Panc1 (cell line): ENCODE data around the gene DTNB. TPM values are rescaled to one million over a fixed set of nuclear protein-coding genes. Genes with fewer than 3 reads are reported as not detected.
"Not testable (repeated sequence)": the region's sequence is repeated elsewhere in the genome, so short reads cannot be mapped to it uniquely, and the experiment has no call there.

Experiments
- ATAC-seq: fragments of 200-7000 bp; cut with Tn5 transposase; 2 replicates; pipeline ENCODE4 v1.9.1; 2020; ENCODE audit warnings: mild to moderate bottlenecking, moderate library complexity
- BruUV-seq: library from RNA; stranded (reverse); fragments of 400-500 nt; replicated peaks from 2 replicates; lab custom pipeline; 2021; lab: Mats Ljungman, UMichigan
- CTCF ChIA-PET: fragments of 300-600 bp; sonication (Branson Sonifier 250); formaldehyde crosslinking; loops from one replicate; lab custom pipeline; 2022; ENCODE audit warnings: antibody characterized with exemption; lab: Charles Lee
- POLR2A ChIA-PET: fragments of 300-600 bp; sonication (Branson Sonifier 250); formaldehyde crosslinking; loops from one replicate; lab custom pipeline; 2022; ENCODE audit warnings: antibody characterized with exemption; lab: Charles Lee
- DNase-seq: peaks from one replicate; pipeline ENCODE4 v3.0.0-alpha.2; 2010; ENCODE audit warnings: low read depth, low spot score
- H3K27ac ChIP-seq: 2 replicates; pipeline ENCODE4 v1.5.1; 2011; ENCODE audit warnings: mild to moderate bottlenecking, low read length, inconsistent platforms
- H3K27me3 ChIP-seq: fragments of 200-500 bp; sonication (Bioruptor generic); 2 replicates; pipeline ENCODE4 v1.6.0; 2014; ENCODE audit warnings: low read length, inconsistent platforms; ENCODE audit not compliant: control insufficient read depth, insufficient read depth
- H3K36me3 ChIP-seq: fragments of 200-500 bp; sonication (Bioruptor generic); 2 replicates; pipeline ENCODE4 v1.5.1; 2014; ENCODE audit warnings: inconsistent platforms, mild to moderate bottlenecking, low read length, moderate library complexity; ENCODE audit not compliant: control insufficient read depth, insufficient read depth
- H3K4me1 ChIP-seq: 2 replicates; pipeline ENCODE4 v1.5.1; 2011; ENCODE audit warnings: inconsistent platforms, mild to moderate bottlenecking, low read length, moderate library complexity; ENCODE audit not compliant: control insufficient read depth, insufficient read depth
- H3K4me3 ChIP-seq, 2 experiments: 2 replicates each; pipeline ENCODE4 v1.5.1; 2011 to 2012; ENCODE audit warnings: low read depth in 2 of 2, low read length in 2 of 2, mild to moderate bottlenecking in 2 of 2, inconsistent platforms in 1 of 2, moderate library complexity in 1 of 2
- H3K9me3 ChIP-seq: fragments of 200-500 bp; sonication (Bioruptor generic); 2 replicates; pipeline ENCODE4 v1.5.1; 2014; ENCODE audit warnings: low read depth, mild to moderate bottlenecking, inconsistent platforms, low read length, moderate library complexity; ENCODE audit not compliant: control insufficient read depth, insufficient read depth
- POLR2AphosphoS5 ChIP-seq: IDR thresholded peaks from 2 replicates; pipeline ENCODE4 v1.6.1; 2012; ENCODE audit warnings: mild to moderate bottlenecking, low read depth, low read length, moderate library complexity
- SIN3A ChIP-seq: IDR thresholded peaks from 2 replicates; pipeline ENCODE4 v1.6.1; 2012; ENCODE audit warnings: low read depth, mild to moderate bottlenecking, low read length, moderate library complexity, borderline replicate concordance; ENCODE audit not compliant: insufficient read depth
- TCF7L2 ChIP-seq: IDR thresholded peaks from 2 replicates; pipeline ENCODE4 v1.6.1; 2011; ENCODE audit warnings: mild to moderate bottlenecking, low read depth, low read length, inconsistent platforms
- in situ Hi-C: cut with HindIII; loops from 2 replicates; pipeline ENCODE4 v1.10.0; 2016; ENCODE audit warnings: low sequenced_read_pairs, low pct_unique_long_range_greater_than_20kb
- intact Hi-C: fragments of 100-400 bp; cut with micrococcal nuclease; formaldehyde crosslinking; loops from one replicate; pipeline ENCODE4 v1.10.0; 2022; ENCODE audit not compliant: unreplicated experiment
- total RNA-seq: library from RNA; stranded (reverse); gene quantifications from one replicate; pipeline ENCODE4 v1.2.1, GENCODE V29; 2021; ENCODE audit not compliant: unreplicated experiment
- TF ChIP-seq, protein P1 (sequence below), 2 experiments: IDR thresholded peaks; 2 replicates each; pipeline ENCODE4 v1.6.1; 2011 to 2012; ENCODE audit warnings: low read depth in 2 of 2, control low read depth in 1 of 2, low read length in 1 of 2, mild to moderate bottlenecking in 1 of 2, moderate library complexity in 1 of 2; ENCODE audit not compliant: insufficient read depth in 1 of 2
- TF ChIP-seq, protein P2 (sequence below): fragments of 450-650 bp; IDR thresholded peaks from 2 replicates; pipeline ENCODE4 v1.5.1; 2017; ENCODE audit warnings: mild to moderate bottlenecking

DTNB gene
- total RNA-seq, 1 experiment from 2014 or later = 37.8 TPM

DNA sequence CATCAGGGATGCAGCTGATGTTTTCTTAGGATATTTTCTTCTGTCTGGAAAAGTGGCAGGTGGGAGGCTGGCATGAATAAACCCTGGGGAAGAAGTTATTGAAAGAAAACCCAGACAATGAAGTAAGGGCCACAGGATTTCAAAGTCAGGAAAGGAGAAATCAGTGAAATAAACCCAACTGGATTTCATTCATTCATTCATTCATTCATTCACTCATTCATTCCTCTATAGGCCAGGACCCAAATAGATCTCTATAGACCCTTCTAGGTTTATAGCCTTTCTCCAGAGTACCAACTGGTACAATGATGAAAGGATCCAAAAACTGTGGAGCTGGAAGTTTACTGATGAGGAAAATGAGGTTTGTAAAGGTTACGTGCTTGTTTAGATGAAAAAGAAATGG lies 264.3 kb downstream of the DTNB start:
- Histone ChIP-seq H3K36me3 (no peaks in the 10 kb centered on the region), H3K4me3 (no peak overlapping the region), H3K4me1 (no peaks in the 10 kb centered on the region), H3K9me3 (no peaks in the 10 kb centered on the region), H3K27ac (no peak overlapping the region), H3K27me3 (no peaks in the 10 kb centered on the region)
- BruUV-seq = no TSS peak
- TF ChIP-seq TCF7L2 = no peak
- TF ChIP-seq, protein P1, sequence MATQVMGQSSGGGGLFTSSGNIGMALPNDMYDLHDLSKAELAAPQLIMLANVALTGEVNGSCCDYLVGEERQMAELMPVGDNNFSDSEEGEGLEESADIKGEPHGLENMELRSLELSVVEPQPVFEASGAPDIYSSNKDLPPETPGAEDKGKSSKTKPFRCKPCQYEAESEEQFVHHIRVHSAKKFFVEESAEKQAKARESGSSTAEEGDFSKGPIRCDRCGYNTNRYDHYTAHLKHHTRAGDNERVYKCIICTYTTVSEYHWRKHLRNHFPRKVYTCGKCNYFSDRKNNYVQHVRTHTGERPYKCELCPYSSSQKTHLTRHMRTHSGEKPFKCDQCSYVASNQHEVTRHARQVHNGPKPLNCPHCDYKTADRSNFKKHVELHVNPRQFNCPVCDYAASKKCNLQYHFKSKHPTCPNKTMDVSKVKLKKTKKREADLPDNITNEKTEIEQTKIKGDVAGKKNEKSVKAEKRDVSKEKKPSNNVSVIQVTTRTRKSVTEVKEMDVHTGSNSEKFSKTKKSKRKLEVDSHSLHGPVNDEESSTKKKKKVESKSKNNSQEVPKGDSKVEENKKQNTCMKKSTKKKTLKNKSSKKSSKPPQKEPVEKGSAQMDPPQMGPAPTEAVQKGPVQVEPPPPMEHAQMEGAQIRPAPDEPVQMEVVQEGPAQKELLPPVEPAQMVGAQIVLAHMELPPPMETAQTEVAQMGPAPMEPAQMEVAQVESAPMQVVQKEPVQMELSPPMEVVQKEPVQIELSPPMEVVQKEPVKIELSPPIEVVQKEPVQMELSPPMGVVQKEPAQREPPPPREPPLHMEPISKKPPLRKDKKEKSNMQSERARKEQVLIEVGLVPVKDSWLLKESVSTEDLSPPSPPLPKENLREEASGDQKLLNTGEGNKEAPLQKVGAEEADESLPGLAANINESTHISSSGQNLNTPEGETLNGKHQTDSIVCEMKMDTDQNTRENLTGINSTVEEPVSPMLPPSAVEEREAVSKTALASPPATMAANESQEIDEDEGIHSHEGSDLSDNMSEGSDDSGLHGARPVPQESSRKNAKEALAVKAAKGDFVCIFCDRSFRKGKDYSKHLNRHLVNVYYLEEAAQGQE (IDR thresholded peaks at IDR 0.05; ENCODE audit: insufficient read depth in 1 of 2, low read depth in 2 of 2, low read length in 1 of 2) = no peak
- TF ChIP-seq POLR2AphosphoS5 = no peak
- TF ChIP-seq, protein P2, sequence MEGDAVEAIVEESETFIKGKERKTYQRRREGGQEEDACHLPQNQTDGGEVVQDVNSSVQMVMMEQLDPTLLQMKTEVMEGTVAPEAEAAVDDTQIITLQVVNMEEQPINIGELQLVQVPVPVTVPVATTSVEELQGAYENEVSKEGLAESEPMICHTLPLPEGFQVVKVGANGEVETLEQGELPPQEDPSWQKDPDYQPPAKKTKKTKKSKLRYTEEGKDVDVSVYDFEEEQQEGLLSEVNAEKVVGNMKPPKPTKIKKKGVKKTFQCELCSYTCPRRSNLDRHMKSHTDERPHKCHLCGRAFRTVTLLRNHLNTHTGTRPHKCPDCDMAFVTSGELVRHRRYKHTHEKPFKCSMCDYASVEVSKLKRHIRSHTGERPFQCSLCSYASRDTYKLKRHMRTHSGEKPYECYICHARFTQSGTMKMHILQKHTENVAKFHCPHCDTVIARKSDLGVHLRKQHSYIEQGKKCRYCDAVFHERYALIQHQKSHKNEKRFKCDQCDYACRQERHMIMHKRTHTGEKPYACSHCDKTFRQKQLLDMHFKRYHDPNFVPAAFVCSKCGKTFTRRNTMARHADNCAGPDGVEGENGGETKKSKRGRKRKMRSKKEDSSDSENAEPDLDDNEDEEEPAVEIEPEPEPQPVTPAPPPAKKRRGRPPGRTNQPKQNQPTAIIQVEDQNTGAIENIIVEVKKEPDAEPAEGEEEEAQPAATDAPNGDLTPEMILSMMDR = no peak
- no peak for TF ChIP-seq SIN3A
- ChIA-PET POLR2A (interaction anchor here (0.7 kb wide), 1 partner anchor 11 kb away, joined by 3 read pairs; no protein-coding TSS in a partner anchor), CTCF (no interaction called here)
- DNase-seq = no peak
- intact Hi-C loops = no loop called here
- no peak for ATAC-seq
- in situ Hi-C loops = no loop called here

DNA sequence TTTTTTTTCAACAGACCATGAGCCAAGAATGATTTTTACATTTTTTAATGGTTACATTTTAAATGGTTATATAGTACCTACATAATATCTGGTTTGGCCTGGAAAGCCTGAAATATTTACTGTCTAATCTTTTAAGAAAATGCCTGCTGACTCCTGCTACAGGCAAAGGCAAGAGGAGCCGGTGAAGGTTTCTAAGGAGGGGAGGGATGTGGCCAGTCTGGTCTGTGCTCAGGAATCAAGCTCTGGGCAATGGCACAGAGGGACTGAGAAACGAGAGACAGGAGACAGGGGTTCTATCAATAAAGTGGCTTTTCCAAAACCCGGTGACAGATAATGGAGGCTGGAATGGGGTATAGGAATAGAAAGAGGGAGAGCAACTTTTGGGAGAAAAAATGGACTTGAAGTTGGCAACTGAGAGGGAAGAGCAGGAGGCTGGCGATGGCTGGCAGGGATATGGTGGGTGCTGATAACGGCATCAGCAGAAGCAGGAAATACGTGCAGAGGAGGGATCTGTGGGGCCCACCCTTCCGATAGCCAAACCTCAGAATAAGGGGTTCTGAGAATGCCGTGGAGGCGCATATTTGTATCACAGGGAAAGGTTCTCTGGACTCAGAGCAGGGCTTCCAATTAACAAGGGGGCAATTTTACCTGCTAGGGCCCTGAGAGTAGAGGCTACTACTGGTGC lies 267.6 kb downstream of the DTNB start:
- H3K4me1 ChIP-seq = no peaks in the 10 kb centered on the region
- DNase-seq (no peak), ATAC-seq (no peak)
- H3K27me3 ChIP-seq = no peaks in the 10 kb centered on the region
- intact Hi-C loops (no loop called here), in situ Hi-C loops (no loop called here)
- H3K4me3 ChIP-seq = no peak overlapping the region
- POLR2A ChIA-PET = no interaction called here
- H3K36me3 ChIP-seq = no peaks in the 10 kb centered on the region
- TF ChIP-seq POLR2AphosphoS5 (no peak), TCF7L2 (no peak), SIN3A (no peak)
- TF ChIP-seq, protein P2 = no peak
- TF ChIP-seq, protein P1 (IDR thresholded peaks at IDR 0.05; ENCODE audit: insufficient read depth in 1 of 2, low read depth in 2 of 2, low read length in 1 of 2) = no peak
- no TSS peak for BruUV-seq
- CTCF ChIA-PET = no interaction called here
- no peaks in the 10 kb centered on the region for H3K9me3 ChIP-seq
- H3K27ac ChIP-seq = no peak overlapping the region

DNA sequence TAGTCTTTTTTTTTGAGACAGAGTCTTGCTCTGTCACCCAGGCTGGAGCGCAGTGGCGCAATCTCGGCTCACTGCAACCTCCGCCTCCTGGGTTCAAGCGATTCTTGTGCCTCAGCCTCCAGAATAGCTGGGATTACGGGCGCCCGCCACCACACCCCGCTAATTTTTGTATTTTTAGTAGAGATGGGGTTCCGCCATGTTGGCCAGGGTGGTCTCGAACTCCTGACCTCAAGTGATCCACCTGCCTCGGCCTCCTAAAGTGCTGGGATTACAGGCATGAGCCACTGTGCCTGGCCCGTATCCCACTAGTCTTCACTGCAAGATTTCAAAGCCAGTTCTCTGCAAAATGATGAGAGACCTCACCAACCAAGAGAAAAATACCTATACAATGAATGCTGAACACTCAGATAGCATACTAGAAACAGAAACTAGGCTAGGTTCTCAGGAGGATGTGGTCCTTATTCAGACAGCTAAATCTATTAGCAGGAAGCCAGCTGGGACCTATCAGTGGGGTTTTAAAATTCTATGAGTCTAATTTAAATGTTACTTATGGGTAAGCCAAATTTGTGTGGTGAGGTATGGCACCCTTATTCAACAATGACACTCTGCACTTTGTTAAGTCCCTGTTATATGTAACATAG lies 270.1 kb downstream of the DTNB start:
- H3K36me3 ChIP-seq, ATAC-seq, H3K27ac ChIP-seq, CTCF ChIA-PET, POLR2A ChIA-PET, H3K4me1 ChIP-seq, DNase-seq, H3K9me3 ChIP-seq, H3K27me3 ChIP-seq, H3K4me3 ChIP-seq, in situ Hi-C loops, BruUV-seq, intact Hi-C loops: not testable (repeated sequence)
